ENCODE measurements around the gene C1QC.
A peak's percentile ranks its signal among the peaks of the same experiment; 100 is the strongest.
"Not testable (repeated sequence)": the region's sequence is repeated elsewhere in the genome, so short reads cannot be mapped to it uniquely, and the experiment has no call there.

Gene C1QC

GRCh38 chr1:22651941-22652856, 8.8 kb downstream of the C1QC start:
- DNase-seq = no peak

DNA sequence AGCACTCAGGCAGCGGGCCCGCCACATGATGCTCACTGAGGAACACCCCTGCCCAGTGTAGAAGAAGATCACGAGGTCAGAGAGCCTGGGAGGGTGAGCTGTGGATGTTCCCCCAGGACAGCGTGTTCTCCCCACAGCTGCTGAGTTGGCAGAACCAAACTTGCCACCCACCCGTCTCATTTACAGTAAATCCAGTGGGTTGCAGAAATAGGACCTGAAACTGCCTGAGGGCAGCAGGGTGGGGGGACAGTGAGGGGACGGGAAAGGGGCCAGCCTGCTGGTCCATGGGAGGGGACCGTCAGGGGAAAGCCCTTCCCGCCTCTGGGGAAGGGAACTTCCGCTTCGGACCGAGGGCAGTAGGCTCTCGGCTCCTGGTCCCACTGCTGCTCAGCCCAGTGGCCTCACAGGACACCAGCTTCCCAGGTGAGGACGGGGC, 9.5 kb downstream of the C1QC start, which contains the start of gene C1QB:
TSS of gene C1QB (plus strand) at position 356 of the 436 bp plus-strand sequence. CDS start 6,227 bp downstream, outside the sequence.
- no peak for DNase-seq

DNA sequence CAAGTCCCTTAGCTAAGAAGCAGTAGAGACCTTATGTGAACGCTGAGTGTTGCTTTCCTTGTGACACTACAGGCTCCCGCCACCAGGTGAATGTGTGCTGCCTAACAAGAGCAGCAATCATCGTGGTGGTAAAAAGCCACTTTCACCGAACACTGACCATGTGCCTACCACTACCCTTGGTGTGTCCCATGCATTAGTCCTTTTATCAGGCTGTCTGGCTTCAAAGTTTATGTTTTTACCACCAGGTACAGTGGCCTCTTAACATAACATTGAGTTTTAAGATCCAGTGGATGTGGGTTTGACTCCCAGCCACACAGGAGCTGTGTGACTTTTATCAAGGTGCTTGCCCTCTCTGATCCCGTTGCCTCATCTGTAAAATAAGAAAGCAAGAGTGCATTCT, 11.3 kb downstream of the C1QC start:
- DNase-seq = no peak

DNA sequence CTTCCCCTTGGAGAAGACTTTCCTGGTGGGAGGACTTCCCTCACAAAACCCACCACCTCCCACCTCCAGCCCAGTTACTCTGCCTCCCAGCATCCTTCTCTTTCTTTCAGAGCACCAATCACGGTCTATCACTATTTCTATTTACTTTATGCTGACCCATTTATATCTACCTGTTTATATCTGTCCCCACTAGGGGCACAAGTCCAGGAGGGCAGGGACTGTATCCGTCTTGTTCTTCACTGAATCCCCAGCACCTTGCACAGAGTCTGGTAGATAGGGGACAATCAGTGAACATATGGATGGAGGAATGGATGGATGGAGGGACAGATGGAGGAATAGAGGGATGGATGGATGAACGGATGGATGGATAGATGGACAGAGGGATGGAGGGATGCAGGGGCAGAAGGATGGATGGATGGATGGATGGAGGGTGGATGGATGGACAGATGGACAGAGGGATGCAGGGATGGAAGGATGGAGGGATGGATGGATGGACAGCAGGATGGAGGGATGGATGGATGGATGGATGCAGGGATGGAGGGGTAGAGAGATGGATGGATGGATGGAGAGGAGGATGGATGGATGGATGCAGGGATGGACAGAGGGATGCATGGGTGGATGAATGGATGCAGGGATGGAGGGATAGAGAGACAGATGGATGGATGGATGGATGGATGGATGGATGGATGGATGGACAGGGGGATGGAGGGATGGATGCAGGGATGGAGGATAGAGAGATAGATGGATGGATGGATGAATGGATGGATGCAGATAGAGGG, 15.1 kb downstream of the C1QC start:
- DNase-seq = no peak

- no peak for DNase-seq
Measured at GRCh38 chr1:22660716-22661241, 17.3 kb downstream of the C1QC start.

- no peak for DNase-seq
Measured at GRCh38 chr1:22661880-22662279, 18.4 kb downstream of the C1QC start.

GRCh38 chr1:22662318-22662717, 18.9 kb downstream of the C1QC start:
- DNase-seq = peak; percentile 18

GRCh38 chr1:22662986-22663408, 19.6 kb downstream of the C1QC start:
- DNase-seq = no peak

DNA sequence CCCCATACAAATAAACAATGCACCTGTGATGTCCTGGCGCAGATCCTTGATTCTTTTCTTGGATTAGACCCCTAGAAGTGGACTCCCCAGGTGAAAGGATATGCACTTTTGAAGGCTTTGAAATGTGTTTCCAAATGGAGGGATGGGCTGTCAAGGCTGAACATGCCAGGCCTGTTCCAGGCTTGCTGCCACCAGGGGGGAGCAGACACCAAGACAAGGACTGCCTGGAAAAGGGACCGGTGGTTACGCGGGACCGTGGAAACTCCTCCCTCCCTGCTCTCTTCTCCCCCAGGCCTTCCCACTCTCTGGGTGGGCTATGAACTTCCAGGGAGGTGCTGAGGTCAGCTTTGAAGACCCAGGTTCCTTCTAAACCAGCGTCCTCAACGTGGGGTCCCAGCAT, 22.3 kb downstream of the C1QC start:
- no peak for DNase-seq

- DNase-seq = no peak
Measured at GRCh38 chr1:22666412-22666811, 23.0 kb downstream of the C1QC start.

DNA sequence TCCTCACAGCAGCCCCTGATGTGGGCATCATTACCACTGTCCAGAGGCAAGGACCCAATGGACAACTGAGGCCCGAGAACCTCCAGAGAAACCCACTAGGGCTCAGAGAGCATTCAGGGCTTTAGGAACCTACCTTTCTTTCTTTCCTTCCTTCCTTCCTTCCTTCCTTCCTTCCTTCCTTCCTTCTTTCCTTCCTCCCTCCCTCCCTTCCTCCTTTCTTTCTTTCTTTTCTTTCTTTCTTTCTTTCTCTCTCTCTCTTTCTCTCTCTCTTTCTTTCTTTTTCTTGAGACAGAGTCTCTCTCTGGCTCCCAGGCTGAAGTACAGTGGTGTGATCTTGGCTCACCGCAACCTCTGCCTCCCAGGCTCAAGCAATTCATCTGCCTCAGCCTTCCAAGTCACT, 25.4 kb downstream of the C1QC start:
- DNase-seq = not testable (repeated sequence)

DNA sequence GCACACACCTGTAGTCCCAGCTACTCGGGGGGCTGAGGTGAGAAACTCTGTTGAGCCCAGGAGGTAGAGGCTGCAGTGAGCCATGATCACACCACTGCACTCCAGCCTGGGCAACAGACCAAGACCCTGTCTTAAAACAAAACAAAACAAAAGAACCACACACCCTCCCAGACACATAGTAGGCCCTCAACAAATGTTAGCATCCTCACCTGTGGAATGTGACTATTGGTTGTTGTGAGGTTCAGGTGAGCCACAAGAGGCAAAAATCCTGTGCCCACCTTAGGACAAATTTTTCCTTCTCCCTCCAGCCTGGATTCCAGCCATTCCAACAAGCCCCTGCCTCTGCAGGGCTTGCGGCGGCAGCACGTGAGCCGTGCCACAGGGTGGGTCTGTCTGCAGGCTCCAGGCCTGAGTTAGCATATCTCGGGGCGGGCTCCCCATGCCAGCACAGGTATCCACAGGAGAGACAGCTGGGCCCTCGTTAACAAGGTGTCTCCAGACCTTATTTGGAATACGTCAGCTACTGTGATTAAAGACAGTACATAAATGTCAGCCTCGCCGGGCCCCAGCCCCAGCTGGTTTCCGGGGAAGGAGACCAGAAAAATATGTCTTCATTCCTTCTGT, 27.0 kb downstream of the C1QC start:
- no peak for DNase-seq

DNA sequence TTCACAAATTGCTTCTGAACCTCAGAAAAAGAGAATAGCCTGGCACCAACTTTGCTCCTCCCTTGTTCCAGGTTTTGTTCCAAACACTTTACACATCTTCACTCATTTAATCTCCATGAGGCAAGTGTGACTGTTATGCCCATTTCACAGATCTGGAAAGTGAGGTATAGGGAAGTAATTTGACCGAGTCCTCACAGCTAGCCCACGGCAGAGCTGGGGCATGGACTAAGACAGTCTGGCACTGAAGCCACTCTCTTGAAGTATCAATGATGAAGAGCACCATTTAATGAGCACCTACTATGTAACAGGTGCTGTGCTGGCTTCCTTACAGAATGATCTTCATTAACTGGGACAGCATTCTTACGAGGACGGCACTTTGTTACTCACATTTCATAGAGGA, 28.6 kb downstream of the C1QC start:
- DNase-seq = no peak

GRCh38 chr1:22673486-22674409, 30.3 kb downstream of the C1QC start:
- DNase-seq = peak; percentile 13

DNA sequence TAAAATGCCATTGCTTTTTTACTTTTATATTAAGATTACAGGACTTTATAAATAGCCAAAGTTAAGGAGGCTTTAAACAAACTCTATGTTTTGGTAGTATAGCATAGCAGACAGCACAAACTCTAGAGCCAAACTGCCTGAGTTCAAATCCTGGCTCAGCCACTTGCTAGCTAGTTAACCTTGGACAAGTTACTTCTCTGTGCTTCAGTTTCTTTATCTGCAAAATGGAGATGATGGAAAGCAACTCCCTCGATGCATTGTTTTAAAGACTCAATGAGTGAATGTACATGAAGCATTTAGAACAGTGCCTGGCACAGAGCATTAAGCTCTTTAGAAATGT, 30.9 kb downstream of the C1QC start:
- DNase-seq = no peak

GRCh38 chr1:22676151-22676550, 32.7 kb downstream of the C1QC start:
- DNase-seq = not testable (repeated sequence)

GRCh38 chr1:22676916-22677583, 33.6 kb downstream of the C1QC start:
- no peak for DNase-seq

- no peak for DNase-seq
Measured at GRCh38 chr1:22677931-22678896, 34.8 kb downstream of the C1QC start.

GRCh38 chr1:22680726-22681125, 37.3 kb downstream of the C1QC start:
- DNase-seq = no peak
